Tibial nerve (tissue), 4 donors: ENCODE measurements around the gene RBFOX1. TPM values are rescaled to one million over a fixed set of nuclear protein-coding genes. Genes with fewer than 3 reads are reported as not detected.

Experiments used
- DNase-seq, 2 donors: peaks; one replicate each; pipeline ENCODE4 v3.0.0-alpha.2; 2019; ENCODE audit warnings: low spot score in 2 of 2
- H3K27ac ChIP-seq, 4 donors: fragments of 200-600 bp; sonication (generic) in 3 of 4; one replicate each; pipeline ENCODE4 v1.5.1; 2017 to 2019; ENCODE audit warnings: mild to moderate bottlenecking in 1 of 4
- H3K27me3 ChIP-seq, 2 donors: fragments of 200-600 bp; sonication (generic) in 1 of 2; one replicate each; pipeline versions ENCODE4 v1.5.1 to v1.6.0; 2017 to 2019
- H3K36me3 ChIP-seq, 3 donors: fragments of 200-600 bp; sonication (generic); one replicate each; pipeline ENCODE4 v1.5.1; 2018 to 2019
- H3K4me1 ChIP-seq, 4 donors: fragments of 200-600 bp; sonication (generic) in 3 of 4; one replicate each; pipeline ENCODE4 v1.5.1; 2017 to 2019
- H3K4me3 ChIP-seq, 4 donors: fragments of 200-600 bp; sonication (generic) in 3 of 4; one replicate each; pipeline ENCODE4 v1.5.1; 2017 to 2019; ENCODE audit warnings: mild to moderate bottlenecking in 1 of 4, moderate library complexity in 1 of 4
- H3K9me3 ChIP-seq, 4 donors: fragments of 200-600 bp; sonication (generic) in 3 of 4; one replicate each; pipeline ENCODE4 v1.5.1; 2017 to 2019
- CTCF ChIP-seq, 5 experiments: fragments of 200-600 bp in 3 of 5; fragments of 450-650 bp in 2 of 5; sonication (generic) in 3 of 5; IDR thresholded peaks; one replicate each; pipeline ENCODE4 v1.5.1; 2016 to 2019; ENCODE audit warnings: antibody characterized with exemption in 5 of 5, mild to moderate bottlenecking in 3 of 5, moderate library complexity in 2 of 5
- EP300 ChIP-seq, 2 donors: sonication (generic); formaldehyde crosslinking; IDR thresholded peaks; one replicate each; pipeline ENCODE4 v1.6.1; 2017; ENCODE audit warnings: antibody characterized with exemption in 2 of 2, mild to moderate bottlenecking in 1 of 2
- POLR2A ChIP-seq, 2 donors: fragments of 450-650 bp; IDR thresholded peaks; one replicate each; pipeline ENCODE4 v1.6.1; 2017; ENCODE audit warnings: antibody characterized with exemption in 2 of 2, mild to moderate bottlenecking in 2 of 2, moderate library complexity in 2 of 2
- WGBS, 2 donors: methylation state at CpG; one replicate each; pipeline ENCODE4 v1.1.5; 2018; 5-methylcytosine and 5-hydroxymethylcytosine counted together
- total RNA-seq, 4 donors: library from RNA; depleted of rRNA; stranded (reverse); fragments of >200 nt; gene quantifications; one replicate each; pipeline ENCODE4 v1.1.0, GENCODE V29; 2016

Gene RBFOX1
- total RNA-seq, 4 donors from 2014 or later = 0.22 to 2.1 (median 1.3) TPM; not detected in 1

- Histone ChIP-seq H3K27ac (no peak overlapping the region), H3K27me3 (no peaks in the 10 kb centered on the region), H3K4me1 (no peaks in the 10 kb centered on the region), H3K4me3 (no peak overlapping the region), H3K36me3 (no peaks in the 10 kb centered on the region), H3K9me3 (no peaks in the 10 kb centered on the region)
- DNase-seq = no peak
- no peak for TF ChIP-seq CTCF (IDR thresholded peaks at IDR 0.05)
- TF ChIP-seq POLR2A (IDR thresholded peaks at IDR 0.05) = no peak
- no peak for TF ChIP-seq EP300 (IDR thresholded peaks at IDR 0.05)
- WGBS, 2 donors = 86 to 96% methylated on average over 5 of the region's 5 CpGs
Measured at GRCh38 chr16:7629571-7629970, 296.9 kb downstream of the RBFOX1 start.

GRCh38 chr16:7637446-7637845, 304.8 kb downstream of the RBFOX1 start:
- no peak for TF ChIP-seq POLR2A (IDR thresholded peaks at IDR 0.05)
- no peak for TF ChIP-seq CTCF (IDR thresholded peaks at IDR 0.05)
- TF ChIP-seq EP300 (IDR thresholded peaks at IDR 0.05) = no peak
- H3K27me3 ChIP-seq = no peaks in the 10 kb centered on the region
- H3K4me1 ChIP-seq = no peaks in the 10 kb centered on the region
- H3K4me3 ChIP-seq = no peak overlapping the region
- no peak for DNase-seq
- no peaks in the 10 kb centered on the region for H3K36me3 ChIP-seq
- H3K27ac ChIP-seq = no peak overlapping the region
- WGBS, 2 donors = 79 to 80% methylated on average over 4 of the region's 4 CpGs
- no peaks in the 10 kb centered on the region for H3K9me3 ChIP-seq

- TF ChIP-seq CTCF (IDR thresholded peaks at IDR 0.05) (no peak), EP300 (IDR thresholded peaks at IDR 0.05) (no peak), POLR2A (IDR thresholded peaks at IDR 0.05) (no peak)
- no peaks in the 10 kb centered on the region for H3K36me3 ChIP-seq
- no peaks in the 10 kb centered on the region for H3K9me3 ChIP-seq
- DNase-seq = no peak
- no peak overlapping the region for H3K27ac ChIP-seq
- H3K4me1 ChIP-seq = no peaks in the 10 kb centered on the region
- no peaks in the 10 kb centered on the region for H3K27me3 ChIP-seq
- 64 to 73% methylated on average over 5 of the region's 5 CpGs for WGBS, 2 donors
- no peak overlapping the region for H3K4me3 ChIP-seq
Measured at GRCh38 chr16:7638306-7638705, 305.7 kb downstream of the RBFOX1 start.

- TF ChIP-seq EP300 (IDR thresholded peaks at IDR 0.05) (no peak), POLR2A (IDR thresholded peaks at IDR 0.05) (no peak), CTCF (IDR thresholded peaks at IDR 0.05) (no peak)
- 53 to 59% methylated on average over 3 of the region's 3 CpGs for WGBS, 2 donors
- no peaks in the 10 kb centered on the region for H3K4me1 ChIP-seq
- H3K27ac ChIP-seq = no peak overlapping the region
- DNase-seq = no peak
- H3K9me3 ChIP-seq = no peaks in the 10 kb centered on the region
- H3K27me3 ChIP-seq = no peaks in the 10 kb centered on the region
- no peaks in the 10 kb centered on the region for H3K36me3 ChIP-seq
- no peak overlapping the region for H3K4me3 ChIP-seq
Measured at GRCh38 chr16:7640334-7640733, 307.7 kb downstream of the RBFOX1 start.

- no peak for DNase-seq
- Histone ChIP-seq H3K27ac (no peak overlapping the region), H3K9me3 (no peaks in the 10 kb centered on the region), H3K4me3 (no peak overlapping the region), H3K36me3 (no peaks in the 10 kb centered on the region), H3K27me3 (no peaks in the 10 kb centered on the region), H3K4me1 (no peaks in the 10 kb centered on the region)
- TF ChIP-seq CTCF (IDR thresholded peaks at IDR 0.05) = no peak
- no peak for TF ChIP-seq POLR2A (IDR thresholded peaks at IDR 0.05)
- TF ChIP-seq EP300 (IDR thresholded peaks at IDR 0.05) = no peak
- WGBS, 2 donors = 59 to 60% methylated on average over 6 of the region's 6 CpGs
Measured at GRCh38 chr16:7644176-7644575, 311.5 kb downstream of the RBFOX1 start.
